NCI-H1092 (cell line): ENCODE measurements around the gene SLC12A8.

Source experiments
- DNase-seq: peaks from one replicate; lab custom pipeline; 2025; lab: John Stamatoyannopoulos, UW

SLC12A8 gene

DNA sequence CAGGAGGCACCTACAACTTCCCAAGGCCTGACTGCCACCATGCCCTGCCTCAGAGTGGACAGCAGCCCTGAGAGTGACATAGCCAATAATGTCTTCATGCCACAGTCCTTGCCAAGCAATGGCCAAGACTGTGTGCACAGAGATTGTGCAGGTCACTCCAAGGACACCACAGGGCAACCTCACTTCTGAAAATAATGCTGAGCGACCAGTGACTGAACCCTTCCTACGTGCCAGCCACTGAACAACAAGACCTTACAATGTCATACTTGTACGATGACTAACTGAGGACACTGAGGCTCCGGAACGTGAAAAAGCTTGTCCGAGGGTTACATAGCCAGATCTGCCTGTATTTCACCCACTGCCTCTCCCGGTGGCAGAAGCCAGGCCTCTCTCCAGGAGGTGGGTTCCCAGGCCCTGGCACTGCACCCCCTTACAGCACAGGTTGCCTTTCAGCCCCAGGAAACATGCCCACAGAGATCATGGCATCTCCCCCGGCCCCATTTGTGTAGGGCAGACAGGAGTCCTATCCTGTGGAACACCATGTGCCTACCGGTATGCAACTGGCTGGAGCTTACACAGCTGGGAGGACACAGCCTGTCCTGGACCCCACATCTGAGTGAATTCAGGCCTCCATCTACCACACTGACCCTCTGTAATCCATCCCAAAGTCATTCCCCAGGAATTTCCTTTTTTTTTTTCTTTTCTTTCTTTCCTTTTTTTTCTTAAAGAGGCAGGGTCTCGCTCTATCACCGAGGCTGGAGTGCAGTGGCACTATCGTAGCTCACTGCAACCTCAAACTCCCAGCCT is 72.3 kb downstream of the SLC12A8 start:
- no peak for DNase-seq

GRCh38 chr3:125139386-125139785 is 73.2 kb downstream of the SLC12A8 start:
- DNase-seq = no peak

- no peak for DNase-seq
These were observed 75.1 kb downstream of the SLC12A8 start for GRCh38 chr3:125137358-125138033.

GRCh38 chr3:125136966-125137357 is 75.6 kb downstream of the SLC12A8 start:
- no peak for DNase-seq

- DNase-seq = no peak
These were observed 76.0 kb downstream of the SLC12A8 start for GRCh38 chr3:125136515-125136914.

GRCh38 chr3:125134952-125135351 is 77.6 kb downstream of the SLC12A8 start:
- DNase-seq = no peak

DNA sequence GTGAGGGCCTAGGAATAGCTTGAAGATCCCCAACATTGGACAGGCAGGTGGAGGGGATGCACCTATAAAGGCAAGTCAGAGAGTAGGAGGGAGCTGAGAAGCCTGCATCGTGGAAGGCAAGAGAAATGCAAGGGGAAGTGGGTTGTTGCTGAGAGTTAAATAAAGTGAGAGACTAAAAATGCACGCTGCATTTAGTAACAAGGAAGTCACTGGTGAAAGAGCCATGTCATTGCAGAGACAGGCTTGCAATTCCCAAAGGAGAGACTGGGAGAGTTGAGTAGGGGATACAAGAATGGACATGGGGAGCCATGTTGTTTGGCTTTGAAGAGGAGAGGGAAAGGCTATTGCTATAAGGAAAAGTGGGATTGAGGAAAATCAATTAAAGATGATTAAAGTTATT is 79.7 kb downstream of the SLC12A8 start:
- DNase-seq = no peak

- peak; percentile 9 for DNase-seq
These were observed 83.0 kb downstream of the SLC12A8 start for GRCh38 chr3:125129512-125129997.

DNA sequence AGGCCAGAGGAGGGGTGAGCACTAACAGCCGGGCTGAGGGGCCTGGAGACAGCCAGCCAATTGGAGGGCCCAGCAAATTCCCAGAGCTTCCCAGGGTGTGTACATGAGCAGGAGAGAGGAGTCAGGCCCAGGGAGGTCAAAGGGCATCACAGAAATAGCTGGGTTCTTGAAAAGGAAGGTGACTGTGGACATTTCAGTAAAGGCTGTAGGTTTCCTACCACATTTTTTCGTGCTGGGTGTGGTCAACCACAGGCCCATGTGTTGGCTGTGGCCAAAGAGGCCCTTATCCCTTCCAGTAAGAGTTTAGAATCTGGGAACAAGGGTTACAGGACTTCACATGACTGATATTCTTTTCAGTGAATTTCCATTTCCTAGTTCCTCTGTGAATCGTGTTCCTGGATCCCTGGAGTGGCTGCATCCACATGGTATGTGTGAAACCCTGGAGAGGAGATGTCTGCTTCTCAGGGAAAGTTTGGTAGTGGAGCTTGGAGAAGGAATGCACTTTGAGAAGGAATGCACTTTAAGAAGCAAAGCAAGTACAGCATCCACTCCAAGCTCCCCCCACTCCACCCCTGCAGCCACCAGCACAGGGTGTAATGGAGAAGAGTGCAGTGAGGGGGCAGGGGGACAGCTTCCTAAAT is 83.6 kb downstream of the SLC12A8 start:
- DNase-seq = no peak

DNA sequence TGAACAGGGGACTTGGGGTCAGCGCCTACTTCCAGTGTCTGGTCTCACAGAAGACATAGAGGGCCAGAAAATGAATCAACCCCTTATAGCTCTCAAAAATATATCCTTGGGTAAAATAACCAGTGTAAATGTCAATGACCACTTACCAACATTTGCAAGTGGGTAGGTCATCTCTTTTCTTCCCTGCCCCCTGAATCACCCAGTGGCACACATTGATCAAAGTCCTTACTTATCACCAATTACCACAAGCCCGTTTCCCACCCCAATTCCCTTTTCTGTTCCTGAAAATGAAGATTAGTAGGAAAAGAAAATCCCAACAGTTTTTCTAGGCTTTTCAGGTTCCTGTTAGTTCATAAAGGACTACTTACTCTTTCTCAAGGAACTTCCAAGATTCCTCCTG is 86.2 kb downstream of the SLC12A8 start:
- DNase-seq = no peak

DNA sequence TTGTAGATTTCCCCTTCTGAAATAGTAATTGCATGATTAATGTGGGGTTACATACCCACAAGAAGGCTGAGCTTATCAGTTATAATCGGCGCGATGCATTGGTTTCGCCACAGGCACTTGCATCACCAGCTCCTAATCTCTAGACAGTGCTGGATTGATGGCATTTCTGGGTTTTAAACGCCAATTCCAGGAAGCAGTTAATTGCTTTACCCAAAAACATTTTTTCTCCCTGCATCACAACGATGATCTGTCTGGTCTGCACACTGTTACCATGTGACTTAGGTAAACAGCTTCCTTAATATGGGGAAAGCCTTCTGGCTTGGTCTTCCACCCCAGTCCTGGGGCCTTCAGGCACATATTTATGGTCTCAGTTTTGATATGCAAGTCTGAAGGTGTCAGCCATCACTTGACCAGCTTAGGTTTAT is 86.7 kb downstream of the SLC12A8 start:
- DNase-seq = no peak

GRCh38 chr3:125123451-125124305 is 88.9 kb downstream of the SLC12A8 start:
- no peak for DNase-seq

DNA sequence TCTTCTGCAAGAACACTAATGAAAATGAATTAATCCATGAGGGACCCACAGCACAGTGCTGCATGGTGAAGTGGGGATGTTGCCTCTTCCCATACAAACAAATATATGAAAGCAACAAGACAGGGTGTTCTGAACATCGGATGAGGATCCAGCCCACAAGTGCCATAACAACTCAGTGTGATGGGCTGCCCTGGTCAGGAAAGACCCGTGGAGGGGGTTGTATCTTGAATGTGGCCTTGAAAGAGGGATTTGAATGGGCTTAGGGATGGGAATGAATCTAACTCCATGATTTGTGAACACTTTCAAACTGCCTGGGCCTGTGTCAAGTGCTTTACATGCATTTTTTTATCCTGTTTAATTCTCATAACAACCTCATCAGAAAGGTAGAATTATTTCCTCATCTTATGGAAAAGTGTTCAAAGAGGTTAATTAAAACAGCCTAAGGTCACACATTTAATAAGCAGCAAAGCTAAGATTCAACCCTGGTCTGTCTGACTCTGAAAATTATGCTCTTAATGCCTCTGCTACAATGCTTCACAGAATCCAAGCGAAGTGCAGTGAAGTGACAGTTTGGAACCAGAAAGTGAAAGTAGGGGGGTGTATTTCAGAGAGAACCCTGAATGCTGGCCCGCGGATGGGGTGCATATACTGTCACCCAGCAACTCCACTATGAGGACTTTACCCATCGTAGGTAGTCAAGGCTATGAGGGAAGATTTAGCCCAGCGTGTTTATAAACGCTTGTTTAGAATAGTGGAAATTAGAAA is 91.1 kb downstream of the SLC12A8 start:
- DNase-seq = no peak

- DNase-seq = no peak
These were observed 92.0 kb downstream of the SLC12A8 start for GRCh38 chr3:125120379-125121122.

GRCh38 chr3:125119752-125120378 is 92.7 kb downstream of the SLC12A8 start:
- DNase-seq = no peak

DNA sequence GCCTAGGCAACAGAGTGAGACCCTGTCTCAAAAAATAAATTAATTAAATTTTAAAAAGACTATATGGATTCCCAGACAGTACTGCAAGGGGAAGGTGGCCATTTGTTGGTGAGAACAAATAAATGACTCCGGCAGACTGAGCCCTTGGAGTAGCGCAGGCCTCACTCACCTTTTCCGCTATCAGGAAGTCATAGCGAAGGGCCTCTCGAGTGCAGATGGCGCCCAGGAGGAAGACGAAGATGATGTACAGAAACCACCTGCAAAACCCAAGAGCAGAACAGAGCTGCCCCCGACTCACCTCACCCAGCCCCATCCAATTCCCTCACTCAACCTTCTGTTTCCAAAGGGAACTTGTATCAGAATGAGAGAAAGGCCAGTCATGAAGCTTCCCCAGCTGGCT is 93.9 kb downstream of the SLC12A8 start:
- DNase-seq = no peak

- DNase-seq = no peak
These were observed 94.8 kb downstream of the SLC12A8 start for GRCh38 chr3:125117631-125118191.

DNA sequence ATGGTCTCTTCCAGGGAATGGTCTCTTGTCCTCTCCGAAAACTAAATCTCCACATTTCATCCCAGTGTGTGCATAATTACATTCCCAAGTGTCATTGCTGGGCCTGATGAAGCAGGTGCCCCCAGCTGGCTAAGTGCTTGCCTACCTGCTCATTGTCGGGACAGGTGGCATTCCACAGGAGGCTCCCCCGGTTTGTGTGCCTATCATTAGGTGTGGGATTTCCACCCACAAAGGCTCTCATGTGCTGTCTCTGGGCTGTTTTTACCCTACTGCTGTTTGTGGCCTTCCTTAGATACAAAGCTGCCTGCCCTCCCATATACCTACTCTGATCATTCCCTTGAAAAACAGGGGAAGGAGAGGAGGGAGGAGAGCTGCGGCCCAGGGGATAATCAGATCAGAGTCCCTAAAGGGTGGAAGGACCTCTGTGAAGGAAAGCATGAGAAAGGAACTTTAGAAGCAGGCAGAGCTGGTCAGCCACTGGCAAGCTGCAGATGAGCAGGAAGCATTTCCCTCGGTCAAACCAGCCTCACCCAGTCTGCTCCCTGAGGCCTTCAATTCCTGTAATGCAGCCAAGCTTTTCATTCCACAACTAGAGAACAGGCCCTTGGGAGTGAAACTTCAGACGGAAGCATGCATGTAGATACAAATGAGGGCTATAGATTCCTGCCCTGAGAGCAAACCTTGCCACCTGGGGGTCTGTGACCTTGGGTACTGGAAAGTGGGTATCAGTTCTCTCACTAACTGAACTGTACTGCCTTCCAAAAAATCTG is 96.1 kb downstream of the SLC12A8 start:
- DNase-seq = no peak

GRCh38 chr3:125115640-125116039 is 96.9 kb downstream of the SLC12A8 start:
- DNase-seq = no peak
